Lower leg skin (tissue), 4 donors: ENCODE data around the gene DMAC1. TPM values are rescaled to one million over a fixed set of nuclear protein-coding genes. Genes with fewer than 3 reads are reported as not detected.

Source experiments
- DNase-seq, 2 donors: peaks; one replicate each; pipeline ENCODE4 v3.0.0-alpha.2; 2019; ENCODE audit warnings: low spot score in 2 of 2
- H3K4me3 ChIP-seq: fragments of 200-600 bp; sonication (generic); 2 replicates; pipeline ENCODE4 v1.5.1; 2017; ENCODE audit warnings: mild to moderate bottlenecking, low read depth; ENCODE audit not compliant: poor library complexity, severe bottlenecking
- CTCF ChIP-seq, 3 donors: fragments of 450-650 bp; IDR thresholded peaks; one replicate each; pipeline ENCODE4 v1.5.1; 2016; ENCODE audit warnings: antibody characterized with exemption in 3 of 3, mild to moderate bottlenecking in 3 of 3, moderate library complexity in 2 of 3
- POLR2A ChIP-seq, 2 donors: fragments of 450-650 bp; IDR thresholded peaks; one replicate each; pipeline ENCODE4 v1.6.1; 2016 to 2017; ENCODE audit warnings: antibody characterized with exemption in 2 of 2, mild to moderate bottlenecking in 1 of 2, moderate library complexity in 1 of 2
- whole genome bisulfite sequencing, 2 donors: methylation state at CpG; one replicate each; pipeline ENCODE4 v1.1.5; 2018; 5-methylcytosine and 5-hydroxymethylcytosine counted together
- intact Hi-C: fragments of 100-400 bp; cut with DNase I; formaldehyde crosslinking; loops from one replicate; pipeline ENCODE4 v1.15.0; 2023; ENCODE audit warnings: low total_unique reads
- total RNA-seq, 4 donors: library from RNA; depleted of rRNA; stranded (reverse); fragments of >200 nt; gene quantifications; one replicate each; pipeline ENCODE4 v1.1.0, GENCODE V29; 2016

DMAC1 gene
- total RNA-seq, 4 donors from 2014 or later = 9.2 to 12.3 (median 11.1) TPM

GRCh38 chr9:7834531-7834930 lies 35.0 kb upstream of the DMAC1 start:
- DNase-seq = no peak
- 35 to 40% methylated on average over 2 of the region's 2 CpGs for WGBS, 2 donors
- no peak overlapping the region for H3K4me3 ChIP-seq
- intact Hi-C loops = no loop called here
- TF ChIP-seq CTCF (IDR thresholded peaks at IDR 0.05) (no peak), POLR2A (IDR thresholded peaks at IDR 0.05) (no peak)

- TF ChIP-seq CTCF (IDR thresholded peaks at IDR 0.05) (no peak), POLR2A (IDR thresholded peaks at IDR 0.05) (no peak)
- no peak overlapping the region for H3K4me3 ChIP-seq
- WGBS, 2 donors = 85 to 96% methylated on average over 1 of the region's 1 CpG
- intact Hi-C loops = no loop called here
- DNase-seq = no peak
These were observed 28.8 kb upstream of the DMAC1 start for GRCh38 chr9:7828334-7828733.

- H3K4me3 ChIP-seq = no peak overlapping the region
- no peak for DNase-seq
- WGBS, 2 donors = 91 to 98% methylated on average over 3 of the region's 3 CpGs
- intact Hi-C loops = no loop called here
- TF ChIP-seq POLR2A (IDR thresholded peaks at IDR 0.05) = no peak
- TF ChIP-seq CTCF (IDR thresholded peaks at IDR 0.05) = no peak
These were observed 28.2 kb upstream of the DMAC1 start for GRCh38 chr9:7827792-7828191.

DNA sequence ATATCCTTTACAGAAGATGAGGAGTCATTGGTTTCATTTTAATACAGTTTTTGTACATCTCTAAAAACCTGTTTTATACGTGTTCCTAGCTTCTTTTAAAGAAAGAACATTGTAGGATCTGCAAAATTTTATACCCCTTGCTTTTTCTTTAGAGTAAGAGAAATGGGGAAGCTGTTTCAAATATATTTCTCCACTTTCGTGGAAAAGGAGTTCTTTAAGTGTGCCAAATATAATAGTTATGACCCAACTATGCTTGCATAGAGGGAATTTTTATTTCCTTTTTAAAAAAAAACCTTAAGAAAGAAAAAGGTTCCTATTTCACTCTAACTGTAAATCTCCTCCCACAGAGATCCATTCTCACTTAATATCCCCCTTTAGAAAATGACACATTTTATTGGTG lies 27.5 kb upstream of the DMAC1 start:
- DNase-seq = no peak
- H3K4me3 ChIP-seq = no peak overlapping the region
- intact Hi-C loops = no loop called here
- no peak for TF ChIP-seq CTCF (IDR thresholded peaks at IDR 0.05)
- no peak for TF ChIP-seq POLR2A (IDR thresholded peaks at IDR 0.05)
- WGBS, 2 donors = 68% methylated on average over 2 of the region's 2 CpGs

GRCh38 chr9:7823651-7824050 lies 24.1 kb upstream of the DMAC1 start:
- intact Hi-C loops = no loop called here
- 71 to 80% methylated on average over 5 of the region's 5 CpGs for WGBS, 2 donors
- DNase-seq = no peak
- H3K4me3 ChIP-seq = no peak overlapping the region
- TF ChIP-seq POLR2A (IDR thresholded peaks at IDR 0.05) (no peak), CTCF (IDR thresholded peaks at IDR 0.05) (no peak)

GRCh38 chr9:7819984-7820383 lies 20.4 kb upstream of the DMAC1 start:
- H3K4me3 ChIP-seq = no peak overlapping the region
- DNase-seq = no peak
- intact Hi-C loops = no loop called here
- WGBS, 2 donors = 0 to 51% methylated on average over 1 of the region's 1 CpG
- no peak for TF ChIP-seq POLR2A (IDR thresholded peaks at IDR 0.05)
- no peak for TF ChIP-seq CTCF (IDR thresholded peaks at IDR 0.05)
